H1 (cell line): ENCODE measurements around the gene ZBTB16. TPM values are rescaled to one million over a fixed set of nuclear protein-coding genes. Genes with fewer than 3 reads are reported as not detected.

Experiments
- CTCF ChIA-PET: fragments of 300-600 bp; sonication (Branson Sonifier 250); formaldehyde crosslinking; loops from one replicate; lab custom pipeline; 2021; ENCODE audit not compliant: partially characterized antibody; lab: Charles Lee
- POLR2A ChIA-PET: fragments of 300-600 bp; sonication (Branson Sonifier 250); formaldehyde crosslinking; loops from one replicate; lab custom pipeline; 2021; ENCODE audit warnings: inconsistent platforms; ENCODE audit not compliant: partially characterized antibody; lab: Charles Lee
- DNase-seq, 2 experiments: peaks; one replicate each; pipeline versions ENCODE4 v3.0.0 to v3.0.0-alpha.2; 2010 to 2022; ENCODE audit warnings: low spot score in 2 of 2, low read depth in 1 of 2, mixed read lengths in 1 of 2
- FAIRE-seq: peaks from 2 replicates; lab custom pipeline; 2011; peaks lifted over from hg19 to GRCh38; lab: Jason Lieb, UNC
- H2AFZ ChIP-seq: 2 replicates; pipeline ENCODE4 v1.8.1; 2012; ENCODE audit warnings: low read length, inconsistent platforms
- H2AK5ac ChIP-seq: 2 replicates; pipeline ENCODE4 v1.6.1; 2013; ENCODE audit warnings: low read depth, low read length
- H2BK120ac ChIP-seq: replicated peaks from 2 replicates; pipeline ENCODE3; 2013; ENCODE audit warnings: low read depth, low read length, inconsistent platforms
- H2BK12ac ChIP-seq: 2 replicates; pipeline ENCODE4 v1.6.1; 2013; ENCODE audit warnings: low read depth, low read length
- H2BK15ac ChIP-seq: 2 replicates; pipeline ENCODE4 v1.6.1; 2013; ENCODE audit warnings: low read length
- H2BK20ac ChIP-seq: 2 replicates; pipeline ENCODE4 v1.6.1; 2013; ENCODE audit warnings: low read length
- H2BK5ac ChIP-seq: 2 replicates; pipeline ENCODE4 v1.6.1; 2013; ENCODE audit warnings: low read depth, low read length
- H3K14ac ChIP-seq: 2 replicates; pipeline ENCODE4 v1.6.1; 2013; ENCODE audit warnings: inconsistent platforms; ENCODE audit not compliant: insufficient read length
- H3K18ac ChIP-seq: 2 replicates; pipeline ENCODE4 v1.6.1; 2013; ENCODE audit warnings: low read length; ENCODE audit errors: extremely low read depth
- H3K23ac ChIP-seq: 2 replicates; pipeline ENCODE4 v1.6.1; 2013; ENCODE audit warnings: inconsistent platforms; ENCODE audit not compliant: insufficient read length
- H3K23me2 ChIP-seq: 2 replicates; pipeline ENCODE4 v1.6.1; 2013; ENCODE audit warnings: low read depth, low read length
- H3K27ac ChIP-seq: 2 replicates; pipeline ENCODE4 v1.6.1; 2011; ENCODE audit warnings: low read depth, low read length, inconsistent platforms
- H3K27me3 ChIP-seq, 4 experiments: replicated peaks in 1 of 4; 1 replicate in 1 of 4; 2 replicates in 3 of 4; pipeline versions ENCODE4 v1.6.1 to v1.8.1; 2011 to 2013; ENCODE audit warnings: low read length in 3 of 4, mild to moderate bottlenecking in 3 of 4, inconsistent platforms in 2 of 4, mixed read lengths in 2 of 4, moderate library complexity in 1 of 4; ENCODE audit not compliant: control insufficient read depth in 3 of 4, insufficient read depth in 3 of 4; ENCODE audit errors: extremely low read depth in 1 of 4
- H3K36me3 ChIP-seq, 4 experiments: 2 replicates each; pipeline versions ENCODE4 v1.6.1 to v1.8.1; 2011 to 2013; ENCODE audit warnings: mild to moderate bottlenecking in 4 of 4, low read length in 3 of 4, moderate library complexity in 2 of 4, control low read depth in 1 of 4, inconsistent platforms in 1 of 4; ENCODE audit not compliant: insufficient read depth in 4 of 4, control insufficient read depth in 2 of 4
- H3K4ac ChIP-seq: replicated peaks from 2 replicates; pipeline ENCODE3; 2013; ENCODE audit warnings: low read length, low read depth, mixed read lengths, inconsistent platforms; ENCODE audit not compliant: insufficient read length
- H3K4me1 ChIP-seq, 4 experiments: replicated peaks in 1 of 4; 1 replicate in 1 of 4; 2 replicates in 3 of 4; pipeline versions ENCODE4 v1.6.1 to v1.8.1; 2011 to 2013; ENCODE audit warnings: low read length in 3 of 4, inconsistent platforms in 2 of 4, mixed read lengths in 1 of 4; ENCODE audit not compliant: insufficient read depth in 4 of 4, control insufficient read depth in 3 of 4
- H3K4me2 ChIP-seq, 2 experiments: 2 replicates each; pipeline versions ENCODE4 v1.6.1 to v1.8.1; 2011 to 2013; ENCODE audit warnings: low read depth in 2 of 2, low read length in 2 of 2, control low read depth in 1 of 2, inconsistent platforms in 1 of 2, mild to moderate bottlenecking in 1 of 2; ENCODE audit not compliant: insufficient read depth in 1 of 2
- H3K4me3 ChIP-seq, 4 experiments: fragments of 200-600, 300-600 bp in 1 of 4; sonication (generic), shearing (Covaris generic), sonication (Bioruptor Twin) in 1 of 4; 2 replicates each; pipeline versions ENCODE4 v1.5.1 to v1.8.1; 2011 to 2016; ENCODE audit warnings: low read length in 4 of 4, low read depth in 3 of 4, control low read depth in 2 of 4, inconsistent platforms in 2 of 4, mild to moderate bottlenecking in 2 of 4, mixed read lengths in 1 of 4, moderate library complexity in 1 of 4; ENCODE audit not compliant: insufficient read depth in 2 of 4; ENCODE audit errors: extremely low read depth in 1 of 4
- H3K56ac ChIP-seq: replicated peaks from 2 replicates; pipeline ENCODE3; 2013; ENCODE audit warnings: low read depth, mild to moderate bottlenecking, mixed read lengths, low read length, inconsistent platforms; ENCODE audit not compliant: insufficient read length
- H3K79me1 ChIP-seq: 2 replicates; pipeline ENCODE4 v1.6.1; 2013; ENCODE audit warnings: low read depth, low read length, control low read depth
- H3K79me2 ChIP-seq, 2 experiments: 2 replicates each; pipeline versions ENCODE4 v1.6.1 to v1.8.1; 2012 to 2013; ENCODE audit warnings: low read length in 2 of 2, mild to moderate bottlenecking in 2 of 2, inconsistent platforms in 1 of 2; ENCODE audit not compliant: insufficient read depth in 2 of 2, control insufficient read depth in 1 of 2
- H3K9ac ChIP-seq, 4 experiments: replicated peaks in 1 of 4; 1 replicate in 1 of 4; 2 replicates in 3 of 4; pipeline versions ENCODE4 v1.6.1 to v1.8.1; 2011 to 2013; ENCODE audit warnings: low read depth in 3 of 4, low read length in 3 of 4, control low read depth in 2 of 4, mild to moderate bottlenecking in 2 of 4, moderate library complexity in 2 of 4, inconsistent platforms in 1 of 4; ENCODE audit errors: extremely low read depth in 1 of 4
- H3K9me3 ChIP-seq, 2 experiments: 2 replicates each; pipeline versions ENCODE4 v1.6.1 to v1.8.1; 2012 to 2013; ENCODE audit warnings: mild to moderate bottlenecking in 2 of 2, moderate library complexity in 2 of 2, control low read depth in 1 of 2, inconsistent platforms in 1 of 2, low read depth in 1 of 2, low read length in 1 of 2, mixed read lengths in 1 of 2; ENCODE audit not compliant: insufficient read depth in 2 of 2
- H4K20me1 ChIP-seq, 2 experiments: replicated peaks in 1 of 2; 2 replicates each; pipeline versions ENCODE3 to v1.8.1; 2011 to 2013; ENCODE audit warnings: inconsistent platforms in 2 of 2, low read length in 2 of 2, mild to moderate bottlenecking in 1 of 2; ENCODE audit not compliant: insufficient read depth in 2 of 2, control insufficient read depth in 1 of 2
- H4K5ac ChIP-seq: 2 replicates; pipeline ENCODE4 v1.6.1; 2013; ENCODE audit warnings: low read length, low read depth, mixed read lengths, inconsistent platforms; ENCODE audit not compliant: insufficient read length
- H4K8ac ChIP-seq: 2 replicates; pipeline ENCODE4 v1.8.0; 2013; ENCODE audit warnings: mild to moderate bottlenecking, moderate library complexity, low read length, inconsistent platforms; ENCODE audit not compliant: insufficient read depth; ENCODE audit errors: extremely low read depth
- H4K91ac ChIP-seq: replicated peaks from 2 replicates; pipeline ENCODE3; 2013; ENCODE audit warnings: low read length, mixed read lengths, inconsistent platforms; ENCODE audit not compliant: insufficient read length
- ASH2L ChIP-seq: fragments of 200-600, 300-600 bp; sonication (generic); IDR thresholded peaks from one replicate; pipeline ENCODE4 v1.7.1; 2017; ENCODE audit warnings: low read length
- EP300 ChIP-seq, 2 experiments: IDR thresholded peaks; 1 replicate in 1 of 2; 2 replicates in 1 of 2; pipeline ENCODE4 v1.6.1; 2011 to 2012; ENCODE audit warnings: low read depth in 2 of 2, low read length in 2 of 2, mild to moderate bottlenecking in 2 of 2, borderline replicate concordance in 1 of 2, inconsistent platforms in 1 of 2, moderate library complexity in 1 of 2
- EZH2 ChIP-seq: fragments of 200-600 bp; sonication (generic); IDR thresholded peaks from 2 replicates; pipeline ENCODE4 v1.7.1; 2012; ENCODE audit warnings: low read depth, mild to moderate bottlenecking, moderate library complexity, low read length, inconsistent platforms; ENCODE audit not compliant: severe bottlenecking
- FOSL1 ChIP-seq: IDR thresholded peaks from 2 replicates; pipeline ENCODE4 v1.6.1; 2011; ENCODE audit warnings: mild to moderate bottlenecking, low read depth, low read length, moderate library complexity; ENCODE audit not compliant: insufficient read depth
- HDAC2 ChIP-seq, 2 experiments: fragments of 300-600 bp in 1 of 2; sonication (generic) in 1 of 2; IDR thresholded peaks; 2 replicates each; pipeline ENCODE4 v1.6.1; 2011 to 2012; ENCODE audit warnings: low read depth in 2 of 2, low read length in 2 of 2, mild to moderate bottlenecking in 2 of 2, moderate library complexity in 2 of 2, borderline replicate concordance in 1 of 2, inconsistent platforms in 1 of 2
- JUN ChIP-seq: IDR thresholded peaks from 2 replicates; pipeline ENCODE4 v1.6.1; 2011; ENCODE audit warnings: low read depth, mild to moderate bottlenecking, improper control_type of control experiment, low read length
- NANOG ChIP-seq: IDR thresholded peaks from 2 replicates; pipeline ENCODE4 v1.6.1; 2011; ENCODE audit warnings: low read length, low read depth, mild to moderate bottlenecking, inconsistent platforms; ENCODE audit not compliant: insufficient read depth, poor library complexity, severe bottlenecking
- NRF1 ChIP-seq: IDR thresholded peaks from 2 replicates; pipeline ENCODE4 v1.6.1; 2011; ENCODE audit warnings: mild to moderate bottlenecking, low read depth, low read length, improper control_type of control experiment
- POLR2AphosphoS5 ChIP-seq: IDR thresholded peaks from 2 replicates; pipeline ENCODE4 v1.6.1; 2011; ENCODE audit warnings: low read depth, low read length
- RAD21 ChIP-seq, 2 experiments: IDR thresholded peaks in 1 of 2; conservative IDR thresholded peaks in 1 of 2; 2 replicates each; pipeline ENCODE4 v1.6.1; 2011; ENCODE audit warnings: low read depth in 2 of 2, low read length in 2 of 2, improper control_type of control experiment in 1 of 2, inconsistent platforms in 1 of 2, mild to moderate bottlenecking in 1 of 2, moderate library complexity in 1 of 2
- RXRA ChIP-seq: IDR thresholded peaks from 2 replicates; pipeline ENCODE4 v1.6.1; 2011; ENCODE audit warnings: low read depth, mild to moderate bottlenecking, low read length, moderate library complexity; ENCODE audit not compliant: insufficient read depth
- SP1 ChIP-seq: IDR thresholded peaks from 2 replicates; pipeline ENCODE4 v1.6.1; 2011; ENCODE audit warnings: low read depth, low read length
- WGBS, 2 experiments: shearing (Covaris generic) in 1 of 2; methylation state at CpG; one replicate each; pipeline versions ENCODE4 v1.1.6 to v1.1.7; 2013 to 2015; ENCODE audit warnings: low lambda C conversion rate in 2 of 2, mixed read lengths in 2 of 2, inconsistent platforms in 1 of 2, low coverage in 1 of 2, missing lambda C conversion rate in 1 of 2; ENCODE audit not compliant: insufficient replicate concordance in 2 of 2, insufficient coverage in 1 of 2, insufficient read length in 1 of 2; ENCODE audit errors: extremely low coverage in 1 of 2, missing lambda C conversion rate in 1 of 2; 5-methylcytosine and 5-hydroxymethylcytosine counted together
- polyA plus RNA-seq, 7 experiments: library from polyadenylated mRNA; depleted of rRNA in 3 of 7; stranded (reverse) in 5 of 7; unstranded in 2 of 7; fragments of >200 nt in 5 of 7; fragments of 200-250 nt in 2 of 7; gene quantifications; 1 replicate in 5 of 7; 2 replicates in 1 of 7; 4 replicates in 1 of 7; pipeline versions ENCODE4 v1.2.1 to v1.2.3, GENCODE V29; 2011 to 2013; ENCODE audit warnings: missing spikeins in 2 of 7, mixed read lengths in 2 of 7
- total RNA-seq: library from RNA; stranded (reverse); fragmentation: NEBNext Ultra II Directional; extraction: Animal tissue kit (Norgen Biotek cat#: 25700); gene quantifications from 2 replicates; pipeline ENCODE4 v1.2.1, GENCODE V29; 2021

ZBTB16 gene
- total and polyA plus RNA-seq, 2 of the 8 experiments (the other 6 are each of a cell fraction or from before 2014, with no cell fraction given): 0.12 to 0.61 TPM

DNA sequence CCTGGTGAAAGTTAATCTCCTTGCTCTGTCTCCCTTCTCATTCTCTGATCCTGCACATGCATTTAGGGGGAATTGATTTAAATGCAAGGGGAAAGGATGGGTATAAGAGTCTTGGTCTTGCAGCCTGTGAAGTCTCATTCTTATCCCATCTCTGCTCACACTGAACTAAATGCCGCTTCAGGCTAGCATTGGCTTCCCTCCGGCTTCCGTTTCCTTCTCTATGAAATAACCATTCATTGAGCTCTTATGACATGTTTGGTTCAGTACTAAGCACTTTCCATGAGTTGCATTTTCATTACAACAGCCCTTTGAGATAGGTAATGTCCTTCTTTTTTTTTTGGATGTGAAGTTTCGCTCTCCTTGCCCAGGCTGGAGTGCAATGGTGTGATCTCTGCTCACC lies 5.6 kb downstream of the ZBTB16 start:
- Histone ChIP-seq H2BK5ac (no peak overlapping the region), H3K56ac (no peak overlapping the region), H3K9me3 (no peaks in the 10 kb centered on the region), H3K23ac (no peak overlapping the region), H2AK5ac (no peak overlapping the region), H2BK120ac (no peak overlapping the region), H2BK20ac (no peak overlapping the region), H3K23me2 (peaks cover 13% of the 10 kb centered on the region; the same call in 1 of the 2 replicates), H4K91ac (no peak overlapping the region), H2BK15ac (no peak overlapping the region), H3K27ac (no peak overlapping the region), H3K18ac (no peak overlapping the region), H3K79me1 (no peaks in the 10 kb centered on the region), H2AFZ (no peak overlapping the region), H3K36me3 (no peaks in the 10 kb centered on the region; a peak in 1 of 8 replicates), H3K4me3 (no peak overlapping the region), H3K14ac (no peak overlapping the region), H3K4me1 (peaks cover 0 to 16% (median 5%) of the 10 kb centered on the region in 4 experiments; a peak in 4 of 7 replicates), H4K5ac (no peak overlapping the region), H3K27me3 (peaks cover 26 to 51% (median 48%) of the 10 kb centered on the region in 4 experiments), H4K20me1 (peaks cover 0 to 10% of the 10 kb centered on the region in 2 experiments), H2BK12ac (no peak overlapping the region), H3K79me2 (no peaks in the 10 kb centered on the region), H3K4me2 (no peak overlapping the region), H4K8ac (no peak overlapping the region), H3K4ac (no peak overlapping the region), H3K9ac (no peak overlapping the region)
- FAIRE-seq (no peak), DNase-seq (no peak)
- POLR2A ChIA-PET: no interaction called here
- 79% methylated on average over 4 of the region's 4 CpGs; no CpG with 5 or more reads in 1 of the 2 experiments for WGBS, 2 experiments
- CTCF ChIA-PET: interaction anchor here (0.7 to 2.5 kb wide), 8 partner anchors 9 to 197 kb away, joined by 3 to 17 read pairs (median 3); no protein-coding TSS in a partner anchor
- TF ChIP-seq EZH2 (no peak), NRF1 (no peak), FOSL1 (no peak), JUN (no peak), RXRA (no peak), HDAC2 (IDR thresholded peaks at IDR 0.05; ENCODE audit: borderline replicate concordance in 1 of 2, low read depth in 2 of 2, low read length in 2 of 2) (no peak), RAD21 (IDR thresholded peaks at IDR 0.05 in 1 of 2, conservative IDR thresholded peaks at IDR 0.05 in 1 of 2; ENCODE audit: low read depth in 2 of 2, low read length in 2 of 2) (no peak), SP1 (no peak), POLR2AphosphoS5 (no peak), ASH2L (no peak), EP300 (IDR thresholded peaks at IDR 0.05; ENCODE audit: borderline replicate concordance in 1 of 2, low read depth in 2 of 2, low read length in 2 of 2) (no peak), NANOG (no peak)
